ENCODE measurements around the gene AGR2.

- TF ChIP-seq CTCF (conservative IDR thresholded peaks at IDR 0.05; ENCODE audit: low read depth, low read length) (no peak), EZH2 (IDR thresholded peaks at IDR 0.05; ENCODE audit: borderline replicate concordance, low read depth, low read length, poor library complexity, severe bottlenecking) (no peak)
These were observed 36.9 kb upstream of the AGR2 start for GRCh38 chr7:16841681-16842080.
